ENCODE results near the gene SGMS1. TPM values are rescaled to one million over a fixed set of nuclear protein-coding genes. Genes with fewer than 3 reads are reported as not detected.

Gene SGMS1
- total and polyA plus RNA-seq, 8 donors: 47.0 to 58.1 (median 54.0) TPM

GRCh38 chr10:50464004-50464409, 159.7 kb downstream of the SGMS1 start:
- Histone ChIP-seq H3K4me3 (no peak overlapping the region), H3K36me3 (no peaks in the 10 kb centered on the region), H3K27me3 (no peaks in the 10 kb centered on the region), H3K4me1 (peaks cover 0 to 18% of the 10 kb centered on the region in 2 donors), H3K9me3 (no peaks in the 10 kb centered on the region), H3K27ac (no peak overlapping the region)
- intact Hi-C loops (cut with DNase I): no loop called here
- ATAC-seq (peak; percentile 75), DNase-seq (peak in 1 of 4 donors; percentile 44)
- TF ChIP-seq CTCF (IDR thresholded peaks at IDR 0.05): no peak

- intact Hi-C loops (cut with DNase I): no loop called here
- no peaks in the 10 kb centered on the region for H3K36me3 ChIP-seq
- no peak for TF ChIP-seq CTCF (IDR thresholded peaks at IDR 0.05)
- no peaks in the 10 kb centered on the region for H3K27me3 ChIP-seq
- DNase-seq (no peak), ATAC-seq (no peak)
- no peak overlapping the region for H3K4me3 ChIP-seq
- no peak overlapping the region for H3K27ac ChIP-seq
- no peaks in the 10 kb centered on the region for H3K9me3 ChIP-seq
- peaks cover 0 to 21% of the 10 kb centered on the region in 2 donors for H3K4me1 ChIP-seq
Observed at GRCh38 chr10:50461834-50462233, 161.9 kb downstream of the SGMS1 start.

- intact Hi-C loops (cut with DNase I): no loop called here
- no peak for DNase-seq
- H3K27ac ChIP-seq: no peak overlapping the region
- no peak for TF ChIP-seq CTCF (IDR thresholded peaks at IDR 0.05)
- no peaks in the 10 kb centered on the region for H3K36me3 ChIP-seq
- peaks cover 0 to 21% of the 10 kb centered on the region in 2 donors for H3K4me1 ChIP-seq
- ATAC-seq: no peak
- H3K27me3 ChIP-seq: no peaks in the 10 kb centered on the region
- no peak overlapping the region for H3K4me3 ChIP-seq
- H3K9me3 ChIP-seq: no peaks in the 10 kb centered on the region
Observed at GRCh38 chr10:50461123-50461522, 162.6 kb downstream of the SGMS1 start.

GRCh38 chr10:50456719-50457118, 167.0 kb downstream of the SGMS1 start:
- ATAC-seq (no peak), DNase-seq (no peak)
- no peaks in the 10 kb centered on the region for H3K27me3 ChIP-seq
- peaks cover 0 to 7% of the 10 kb centered on the region in 2 donors for H3K4me1 ChIP-seq
- intact Hi-C loops (cut with DNase I): no loop called here
- H3K27ac ChIP-seq: no peak overlapping the region
- H3K9me3 ChIP-seq: no peaks in the 10 kb centered on the region
- no peak for TF ChIP-seq CTCF (IDR thresholded peaks at IDR 0.05)
- H3K4me3 ChIP-seq: no peak overlapping the region
- no peaks in the 10 kb centered on the region for H3K36me3 ChIP-seq

- DNase-seq (no peak), ATAC-seq (no peak)
- no peak for TF ChIP-seq CTCF (IDR thresholded peaks at IDR 0.05)
- intact Hi-C loops (cut with DNase I): no loop called here
- Histone ChIP-seq H3K36me3 (no peaks in the 10 kb centered on the region), H3K27me3 (no peaks in the 10 kb centered on the region), H3K4me1 (peaks cover 0 to 3% of the 10 kb centered on the region in 2 donors), H3K27ac (no peak overlapping the region), H3K9me3 (no peaks in the 10 kb centered on the region), H3K4me3 (no peak overlapping the region)
Observed at GRCh38 chr10:50453940-50454339, 169.8 kb downstream of the SGMS1 start.
